Right lobe of liver (tissue), 6 donors: Measurements from ENCODE around the gene GFAP. TPM values are rescaled to one million over a fixed set of nuclear protein-coding genes. Genes with fewer than 3 reads are reported as not detected.

Experiments used
- ATAC-seq, 4 donors: fragments of 200-7000 bp; cut with Tn5 transposase; one replicate each; pipeline ENCODE4 v1.9.1; 2020; ENCODE audit warnings: mild to moderate bottlenecking in 4 of 4, moderate library complexity in 4 of 4
- DNase-seq, 3 donors: peaks; one replicate each; pipeline ENCODE4 v3.0.0-alpha.2; 2020
- H3K27ac ChIP-seq, 3 donors: fragments of 200-600 bp; one replicate each; pipeline ENCODE4 v1.8.0; 2022
- H3K27me3 ChIP-seq, 2 donors: fragments of 200-600 bp; one replicate each; pipeline ENCODE4 v1.8.0; 2022
- H3K36me3 ChIP-seq, 4 donors: fragments of 200-600 bp; sonication (generic) in 1 of 4; one replicate each; pipeline versions ENCODE4 v1.5.1 to v1.8.0; 2017 to 2022; ENCODE audit warnings: control low read depth in 1 of 4
- H3K4me1 ChIP-seq, 4 donors: fragments of 200-600 bp; sonication (generic) in 1 of 4; one replicate each; pipeline versions ENCODE4 v1.5.1 to v1.8.0; 2017 to 2022; ENCODE audit warnings: control low read depth in 1 of 4
- H3K4me3 ChIP-seq, 3 donors: fragments of 200-600 bp; one replicate each; pipeline ENCODE4 v1.8.0; 2022
- H3K9me3 ChIP-seq, 4 donors: fragments of 200-600 bp; sonication (generic) in 1 of 4; one replicate each; pipeline versions ENCODE4 v1.5.1 to v1.8.0; 2017 to 2022; ENCODE audit warnings: control low read depth in 1 of 4
- POLR2A ChIP-seq: fragments of 450-650 bp; IDR thresholded peaks from one replicate; pipeline ENCODE4 v1.6.1; 2017; ENCODE audit warnings: antibody characterized with exemption, mild to moderate bottlenecking
- WGBS: methylation state at CpG from one replicate; pipeline ENCODE4 v1.1.6; 2018; ENCODE audit warnings: low coverage, low lambda C conversion rate; ENCODE audit not compliant: insufficient coverage; ENCODE audit errors: missing lambda C conversion rate; 5-methylcytosine and 5-hydroxymethylcytosine counted together
- intact Hi-C, 2 donors: fragments of 100-400 bp; cut with DNase I; formaldehyde crosslinking; loops; one replicate each; pipeline versions ENCODE4 v1.11.2 to v1.14.1; 2022
- total RNA-seq, 6 experiments: library from RNA; depleted of rRNA in 2 of 6; stranded (reverse); fragments of >200 nt in 2 of 6; fragmentation: NEBNext Ultra II Directional in 3 of 6; extraction: Animal tissue kit (Norgen Biotek cat#: 25700) in 3 of 6; gene quantifications; one replicate each; pipeline versions ENCODE4 v1.1.0 to v1.2.4, GENCODE V29; 2016 to 2023
- TF ChIP-seq, protein P1 (sequence below), 4 donors: fragments of 200-600 bp in 3 of 4; fragments of 450-650 bp in 1 of 4; IDR thresholded peaks; one replicate each; pipeline versions ENCODE4 v1.5.1 to v1.8.0; 2016 to 2022; ENCODE audit warnings: antibody characterized with exemption in 4 of 4, mild to moderate bottlenecking in 2 of 4
- donor health status: DM: no; HTN: yes; CAD: no.
- donor health status: DM: no; HTN: no; CAD: no.
- donor health status: DM: no; HTN: no; CAD: no.
- donor health status: DM: no; HTN: yes; CAD: no.
- donor health status: DM: no; HTN: yes; CAD: no.

Gene GFAP
- total RNA-seq, 6 experiments from 2014 or later, result 0.18 to 0.50 (median 0.27) TPM

DNA sequence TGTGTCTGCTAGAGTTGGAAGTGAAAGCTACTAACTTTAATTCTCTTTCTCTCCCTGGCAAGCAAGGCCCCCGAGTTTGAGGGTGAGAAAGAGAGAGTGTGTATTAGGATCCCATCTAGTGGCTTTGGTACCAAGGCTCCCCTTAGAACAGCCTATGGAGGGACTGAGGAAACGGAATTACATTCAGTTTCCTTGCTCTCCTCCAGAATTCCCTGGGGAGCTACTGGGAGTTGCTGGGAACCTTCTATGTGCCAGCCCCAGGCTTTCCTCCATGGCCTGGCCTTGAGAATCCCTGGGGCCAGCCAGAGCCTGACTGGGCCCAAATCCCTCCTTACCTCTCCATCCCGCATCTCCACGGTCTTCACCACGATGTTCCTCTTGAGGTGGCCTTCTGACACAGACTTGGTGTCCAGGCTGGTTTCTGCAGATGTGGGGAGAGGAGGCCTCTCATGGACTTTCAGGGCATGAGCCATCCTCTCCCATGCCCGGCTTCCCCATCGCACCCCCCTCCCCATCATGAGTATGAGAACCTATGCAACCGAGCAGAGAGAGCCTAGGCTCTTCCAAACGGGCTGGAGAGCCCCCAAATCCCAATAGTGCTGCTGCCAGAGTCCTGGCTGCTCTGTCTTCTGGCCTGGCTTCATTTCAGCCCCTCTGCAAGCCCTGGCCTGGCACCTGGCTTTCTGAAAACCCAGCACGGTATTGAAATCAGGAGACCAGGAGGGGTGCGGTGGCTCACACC is 7.4 kb downstream of the GFAP start:
- Histone ChIP-seq H3K27me3 (no peaks in the 10 kb centered on the region), H3K36me3 (no peaks in the 10 kb centered on the region), H3K27ac (no peak overlapping the region), H3K4me3 (no peak overlapping the region), H3K4me1 (peaks cover 0 to 10% (median 4%) of the 10 kb centered on the region in 4 donors), H3K9me3 (no peaks in the 10 kb centered on the region)
- intact Hi-C loops, result no loop called here
- ATAC-seq, result no peak
- 83% methylated on average over 5 of the region's 11 CpGs for WGBS
- TF ChIP-seq, protein P1, sequence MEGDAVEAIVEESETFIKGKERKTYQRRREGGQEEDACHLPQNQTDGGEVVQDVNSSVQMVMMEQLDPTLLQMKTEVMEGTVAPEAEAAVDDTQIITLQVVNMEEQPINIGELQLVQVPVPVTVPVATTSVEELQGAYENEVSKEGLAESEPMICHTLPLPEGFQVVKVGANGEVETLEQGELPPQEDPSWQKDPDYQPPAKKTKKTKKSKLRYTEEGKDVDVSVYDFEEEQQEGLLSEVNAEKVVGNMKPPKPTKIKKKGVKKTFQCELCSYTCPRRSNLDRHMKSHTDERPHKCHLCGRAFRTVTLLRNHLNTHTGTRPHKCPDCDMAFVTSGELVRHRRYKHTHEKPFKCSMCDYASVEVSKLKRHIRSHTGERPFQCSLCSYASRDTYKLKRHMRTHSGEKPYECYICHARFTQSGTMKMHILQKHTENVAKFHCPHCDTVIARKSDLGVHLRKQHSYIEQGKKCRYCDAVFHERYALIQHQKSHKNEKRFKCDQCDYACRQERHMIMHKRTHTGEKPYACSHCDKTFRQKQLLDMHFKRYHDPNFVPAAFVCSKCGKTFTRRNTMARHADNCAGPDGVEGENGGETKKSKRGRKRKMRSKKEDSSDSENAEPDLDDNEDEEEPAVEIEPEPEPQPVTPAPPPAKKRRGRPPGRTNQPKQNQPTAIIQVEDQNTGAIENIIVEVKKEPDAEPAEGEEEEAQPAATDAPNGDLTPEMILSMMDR (IDR thresholded peaks at IDR 0.05), result no peak
- TF ChIP-seq POLR2A, result no peak
- no peak for DNase-seq

DNA sequence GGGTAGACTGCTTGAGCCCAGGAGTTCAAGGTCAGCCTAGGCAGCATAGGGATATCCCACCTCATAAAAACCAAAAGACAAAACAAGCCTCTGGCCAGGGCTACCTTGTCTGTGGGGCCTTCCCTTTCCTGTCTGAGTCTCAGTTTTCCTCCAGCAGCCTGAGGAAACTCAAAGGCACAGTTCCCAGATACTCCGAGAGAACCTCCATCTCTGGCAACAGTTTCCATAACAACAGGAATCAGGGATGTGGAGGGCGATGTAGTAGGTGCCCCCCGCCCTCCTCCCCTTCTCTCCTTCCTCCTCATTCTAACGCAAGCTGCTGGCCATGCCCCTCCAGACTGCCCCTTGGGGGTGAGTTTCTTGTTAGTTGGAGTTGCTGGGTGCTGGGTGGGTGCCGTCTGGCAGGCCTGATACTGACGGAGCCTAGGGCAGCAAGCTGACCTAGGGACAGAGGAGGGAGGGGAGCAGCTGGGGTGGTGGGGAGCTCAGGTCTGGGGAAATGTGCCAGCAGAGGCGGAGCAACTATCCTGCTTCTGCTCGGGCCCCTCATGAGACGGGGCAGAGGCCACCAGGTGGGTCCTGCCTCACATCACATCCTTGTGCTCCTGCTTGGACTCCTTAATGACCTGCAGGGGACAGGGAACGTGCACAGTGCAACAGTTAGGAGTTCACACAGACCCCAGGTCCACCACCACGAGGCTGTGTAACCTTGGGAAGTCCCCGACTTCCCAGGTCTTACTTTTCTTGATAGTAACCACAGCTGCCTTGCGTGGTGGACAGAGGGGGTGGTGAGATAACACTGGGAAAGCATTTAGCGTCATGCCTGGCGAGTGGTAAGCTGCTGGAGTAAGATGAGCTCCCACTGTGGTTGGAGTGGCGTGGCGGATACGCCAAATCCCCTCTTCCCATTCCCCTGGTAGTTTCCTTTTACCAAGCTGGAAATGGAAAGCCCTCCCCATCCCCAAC is 8.3 kb downstream of the GFAP start:
- DNase-seq (no peak), ATAC-seq (no peak)
- 77% methylated on average over 11 of the region's 18 CpGs for WGBS
- TF ChIP-seq, protein P1 (IDR thresholded peaks at IDR 0.05), result no peak
- no peak for TF ChIP-seq POLR2A
- H3K36me3 ChIP-seq, result no peaks in the 10 kb centered on the region
- H3K27me3 ChIP-seq, result no peaks in the 10 kb centered on the region
- H3K4me3 ChIP-seq, result no peak overlapping the region
- H3K9me3 ChIP-seq, result no peaks in the 10 kb centered on the region
- H3K4me1 ChIP-seq, result peaks cover 0 to 10% (median 4%) of the 10 kb centered on the region in 4 donors
- intact Hi-C loops, result no loop called here
- no peak overlapping the region for H3K27ac ChIP-seq

DNA sequence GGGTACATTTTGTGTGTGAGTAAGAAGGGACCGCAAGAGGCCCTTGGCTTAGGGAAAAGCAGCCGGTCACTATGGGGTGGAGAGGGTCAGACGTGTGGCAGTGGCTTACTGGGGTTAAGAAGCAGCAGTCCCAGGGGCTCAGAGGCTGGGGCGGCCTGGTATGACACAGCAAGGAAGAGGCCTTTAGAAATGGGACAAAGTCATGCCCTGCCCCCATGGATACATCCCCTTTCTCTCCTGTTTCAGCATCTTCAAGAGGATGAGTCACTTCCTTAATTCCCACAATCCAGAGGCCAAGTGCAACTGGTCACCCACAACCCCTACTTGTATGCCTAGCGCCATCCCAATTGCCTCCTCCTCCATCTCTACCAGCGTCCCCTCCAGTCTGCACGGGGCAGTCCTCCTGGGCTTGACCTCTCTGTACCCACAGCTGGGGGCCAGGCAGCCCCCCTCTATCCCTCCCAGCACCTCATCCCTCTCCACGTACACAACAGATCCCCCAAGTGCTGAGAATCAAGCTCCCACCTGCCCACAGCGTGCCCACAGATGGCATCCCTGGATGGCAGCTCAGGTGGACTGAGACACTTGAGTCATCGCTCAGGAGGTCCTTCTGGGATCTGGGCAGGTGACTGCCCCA is 9.2 kb downstream of the GFAP start:
- ATAC-seq, result peak in 2 of 4 donors; percentile 8 to 40
- H3K4me1 ChIP-seq, result peaks cover 0 to 1% (median under 1%) of the 10 kb centered on the region in 4 donors
- H3K9me3 ChIP-seq, result no peaks in the 10 kb centered on the region
- H3K27ac ChIP-seq, result no peak overlapping the region
- no peaks in the 10 kb centered on the region for H3K36me3 ChIP-seq
- TF ChIP-seq, protein P1 (IDR thresholded peaks at IDR 0.05), result no peak
- TF ChIP-seq POLR2A, result no peak
- intact Hi-C loops, result no loop called here
- no peaks in the 10 kb centered on the region for H3K27me3 ChIP-seq
- WGBS, result 100% methylated on average over 2 of the region's 10 CpGs
- no peak for DNase-seq
- no peak overlapping the region for H3K4me3 ChIP-seq
